GM12891 (cell line): ENCODE results near the gene IFT81.

Source experiments
- DNase-seq: peaks from one replicate; pipeline ENCODE4 v3.0.0; 2011; ENCODE audit warnings: low spot score; ENCODE audit not compliant: insufficient read length
- FAIRE-seq: peaks from 2 replicates; lab custom pipeline; 2011; peaks lifted over from hg19 to GRCh38; lab: Jason Lieb, UNC
- PAX5 ChIP-seq: IDR thresholded peaks from 2 replicates; pipeline ENCODE4 v1.6.1; 2011; ENCODE audit warnings: low read length, moderate library complexity, mild to moderate bottlenecking; ENCODE audit not compliant: insufficient read depth, severe bottlenecking
- POLR2A ChIP-seq: IDR thresholded peaks from 2 replicates; pipeline ENCODE4 v1.6.1; 2011; ENCODE audit warnings: low read depth, low read length, control low read depth
- POLR2AphosphoS5 ChIP-seq: IDR thresholded peaks from 2 replicates; pipeline ENCODE4 v1.6.1; 2011; ENCODE audit warnings: low read depth, low read length, control low read depth
- POU2F2 ChIP-seq: IDR thresholded peaks from 2 replicates; pipeline ENCODE4 v1.6.1; 2011; ENCODE audit warnings: low read depth, mild to moderate bottlenecking, control low read depth, low read length, moderate library complexity
- SPI1 ChIP-seq: IDR thresholded peaks from 2 replicates; pipeline ENCODE4 v1.6.1; 2011; ENCODE audit warnings: low read depth, low read length, control low read depth
- TAF1 ChIP-seq: IDR thresholded peaks from 2 replicates; pipeline ENCODE4 v1.6.1; 2011; ENCODE audit warnings: low read depth, low read length, control low read depth

The IFT81 gene

GRCh38 chr12:110235383-110235782 lies 111.2 kb downstream of the IFT81 start:
- FAIRE-seq (no peak), DNase-seq (no peak)
- TF ChIP-seq POU2F2 (no peak), POLR2A (no peak)

GRCh38 chr12:110243227-110243626 lies 119.1 kb downstream of the IFT81 start:
- FAIRE-seq (no peak), DNase-seq (no peak)
- TF ChIP-seq PAX5 (no peak), POLR2AphosphoS5 (no peak), SPI1 (no peak), TAF1 (no peak), POLR2A (no peak), POU2F2 (no peak)

- TF ChIP-seq TAF1 (no peak), PAX5 (no peak)
- DNase-seq (no peak), FAIRE-seq (no peak)
Observed at GRCh38 chr12:110244372-110244771, 120.2 kb downstream of the IFT81 start.

- DNase-seq (no peak), FAIRE-seq (no peak)
- TF ChIP-seq POLR2A, result no peak
- no peak for TF ChIP-seq PAX5
- TF ChIP-seq POLR2AphosphoS5, result no peak
- TF ChIP-seq SPI1, result no peak
- TF ChIP-seq TAF1, result no peak
- TF ChIP-seq POU2F2, result no peak
Observed at GRCh38 chr12:110244829-110245228, 120.7 kb downstream of the IFT81 start.

- DNase-seq (no peak), FAIRE-seq (peak; percentile 58)
- no peak for TF ChIP-seq SPI1
- TF ChIP-seq PAX5, result no peak
- no peak for TF ChIP-seq TAF1
- TF ChIP-seq POU2F2, result no peak
- no peak for TF ChIP-seq POLR2A
- no peak for TF ChIP-seq POLR2AphosphoS5
Observed at GRCh38 chr12:110245369-110245772, 121.2 kb downstream of the IFT81 start.

- TF ChIP-seq POU2F2 (no peak), POLR2A (no peak), POLR2AphosphoS5 (no peak), PAX5 (no peak), SPI1 (no peak), TAF1 (no peak)
- FAIRE-seq (no peak), DNase-seq (no peak)
Observed at GRCh38 chr12:110246636-110247339, 122.6 kb downstream of the IFT81 start.

GRCh38 chr12:110247340-110248095 lies 123.4 kb downstream of the IFT81 start:
- TF ChIP-seq SPI1 (no peak), PAX5 (no peak), POLR2AphosphoS5 (no peak), TAF1 (no peak), POLR2A (no peak), POU2F2 (no peak)
- FAIRE-seq, result no peak

GRCh38 chr12:110248096-110248447 lies 123.9 kb downstream of the IFT81 start:
- no peak for TF ChIP-seq PAX5
- no peak for TF ChIP-seq POU2F2
- TF ChIP-seq TAF1, result no peak
- FAIRE-seq, result no peak
- DNase-seq, result no peak

More at GRCh38 chr12:110247340-110248095, 123.4 kb downstream of the IFT81 start:
- DNase-seq, result no peak

- FAIRE-seq, result no peak
- TF ChIP-seq SPI1 (no peak), POLR2AphosphoS5 (no peak), PAX5 (no peak), TAF1 (no peak)
- no peak for DNase-seq
Observed at GRCh38 chr12:110249105-110249504, 124.9 kb downstream of the IFT81 start.

- no peak for FAIRE-seq
- no peak for DNase-seq
- TF ChIP-seq TAF1 (no peak), SPI1 (no peak), POLR2AphosphoS5 (no peak), PAX5 (no peak), POU2F2 (no peak), POLR2A (no peak)
Observed at GRCh38 chr12:110249716-110250225, 125.6 kb downstream of the IFT81 start.

GRCh38 chr12:110251381-110251780 lies 127.2 kb downstream of the IFT81 start:
- no peak for TF ChIP-seq POLR2AphosphoS5
- TF ChIP-seq TAF1, result no peak
- no peak for TF ChIP-seq POLR2A
- no peak for TF ChIP-seq POU2F2
- TF ChIP-seq PAX5, result no peak
- TF ChIP-seq SPI1, result no peak
- FAIRE-seq, result no peak
- no peak for DNase-seq
